HG03521 (cell line): ENCODE measurements around the gene YWHAH.

ENCODE experiments used
- ATAC-seq: cut with Tn5 transposase; IDR thresholded peaks from one replicate; pipeline ENCODE4 v1.9.1; 2021; ENCODE audit warnings: mild to moderate bottlenecking, moderate library complexity; ENCODE audit not compliant: unreplicated experiment

YWHAH gene

DNA sequence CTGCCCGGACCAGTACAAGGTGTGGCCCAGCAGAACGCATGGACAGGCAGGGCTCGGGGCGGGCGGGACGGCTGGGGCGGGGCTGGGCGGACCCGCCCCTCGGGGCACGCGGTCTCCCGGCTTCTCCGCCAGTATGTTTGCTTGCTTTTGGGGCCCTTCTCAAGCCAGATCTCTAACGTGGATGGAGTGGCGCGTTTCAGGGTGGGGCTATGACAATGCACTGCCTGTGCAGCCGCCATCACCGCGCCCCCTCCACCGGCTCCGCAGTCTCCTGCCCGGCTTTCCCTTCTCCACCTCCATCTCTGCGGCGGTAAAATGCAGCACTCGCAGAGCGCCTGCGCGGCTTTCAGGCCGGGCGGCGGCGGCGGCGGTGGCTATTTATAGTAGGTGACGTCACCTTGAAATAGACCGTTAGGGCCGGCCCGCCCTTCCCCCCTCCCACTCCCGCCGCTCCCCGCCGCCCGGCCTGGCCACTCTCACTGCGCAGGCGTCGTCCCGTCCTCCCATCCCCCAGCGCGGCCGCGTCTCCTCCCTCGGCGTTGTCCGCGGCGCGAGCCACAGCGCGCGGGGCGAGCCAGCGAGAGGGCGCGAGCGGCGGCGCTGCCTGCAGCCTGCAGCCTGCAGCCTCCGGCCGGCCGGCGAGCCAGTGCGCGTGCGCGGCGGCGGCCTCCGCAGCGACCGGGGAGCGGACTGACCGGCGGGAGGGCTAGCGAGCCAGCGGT, at the start of gene YWHAH:
Gene YWHAH (plus strand): TSS at position 558 of the 722 bp plus-strand sequence. CDS start 199 bp downstream, outside the sequence.
- peak; percentile 76 for ATAC-seq

DNA sequence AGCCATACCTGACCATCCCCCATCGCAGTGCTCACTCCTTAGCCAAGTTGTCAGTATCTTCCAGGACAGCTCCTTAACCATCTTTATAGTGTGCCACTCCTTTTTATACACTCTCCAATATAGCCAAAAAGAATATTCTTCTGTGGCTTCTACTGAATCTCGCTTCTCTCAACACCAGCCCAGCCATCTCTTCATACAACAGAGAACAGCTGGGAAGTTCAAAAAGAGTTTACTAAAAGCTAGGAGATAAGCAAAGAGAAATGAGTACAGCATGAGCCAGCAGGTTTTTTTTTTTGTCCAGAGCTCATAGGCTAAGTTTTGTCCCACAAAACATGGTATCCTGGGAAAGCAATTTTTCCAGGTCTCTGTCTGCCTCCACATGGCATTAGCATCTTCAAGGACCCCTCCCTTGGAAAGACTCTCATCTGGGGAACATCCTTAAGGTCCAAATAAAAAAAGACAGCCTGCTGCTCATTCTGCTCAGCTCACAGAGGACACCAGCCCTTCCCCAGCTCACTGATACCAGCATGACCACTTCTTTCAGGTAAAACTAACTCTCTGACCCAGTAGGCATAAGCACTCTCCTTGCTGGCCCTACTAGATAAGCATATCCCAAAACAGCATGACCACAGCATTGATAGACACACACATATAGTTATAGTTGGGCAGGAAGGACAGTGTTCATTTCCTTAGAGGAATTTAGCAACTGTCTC, 48.8 kb upstream of the YWHAH start:
- no peak for ATAC-seq

DNA sequence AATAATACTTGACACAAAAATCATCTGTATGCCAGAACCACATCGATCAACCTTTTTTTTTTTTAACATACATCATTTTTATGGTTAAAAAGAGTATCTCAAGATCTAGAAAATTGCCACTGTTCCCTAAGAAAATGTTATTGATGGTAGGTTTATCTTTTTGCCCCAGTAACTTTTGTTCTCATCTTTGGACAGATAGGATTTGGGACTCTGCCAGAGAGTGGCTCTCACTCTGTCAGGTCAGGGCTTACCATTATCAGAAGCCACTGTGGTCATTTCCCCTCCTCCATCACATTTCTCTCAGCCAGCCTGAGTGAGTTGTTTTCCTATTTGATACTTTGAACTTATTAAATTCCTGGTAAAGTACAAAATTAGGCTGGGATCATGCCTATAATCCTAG, 47.9 kb upstream of the YWHAH start:
- ATAC-seq, result no peak

DNA sequence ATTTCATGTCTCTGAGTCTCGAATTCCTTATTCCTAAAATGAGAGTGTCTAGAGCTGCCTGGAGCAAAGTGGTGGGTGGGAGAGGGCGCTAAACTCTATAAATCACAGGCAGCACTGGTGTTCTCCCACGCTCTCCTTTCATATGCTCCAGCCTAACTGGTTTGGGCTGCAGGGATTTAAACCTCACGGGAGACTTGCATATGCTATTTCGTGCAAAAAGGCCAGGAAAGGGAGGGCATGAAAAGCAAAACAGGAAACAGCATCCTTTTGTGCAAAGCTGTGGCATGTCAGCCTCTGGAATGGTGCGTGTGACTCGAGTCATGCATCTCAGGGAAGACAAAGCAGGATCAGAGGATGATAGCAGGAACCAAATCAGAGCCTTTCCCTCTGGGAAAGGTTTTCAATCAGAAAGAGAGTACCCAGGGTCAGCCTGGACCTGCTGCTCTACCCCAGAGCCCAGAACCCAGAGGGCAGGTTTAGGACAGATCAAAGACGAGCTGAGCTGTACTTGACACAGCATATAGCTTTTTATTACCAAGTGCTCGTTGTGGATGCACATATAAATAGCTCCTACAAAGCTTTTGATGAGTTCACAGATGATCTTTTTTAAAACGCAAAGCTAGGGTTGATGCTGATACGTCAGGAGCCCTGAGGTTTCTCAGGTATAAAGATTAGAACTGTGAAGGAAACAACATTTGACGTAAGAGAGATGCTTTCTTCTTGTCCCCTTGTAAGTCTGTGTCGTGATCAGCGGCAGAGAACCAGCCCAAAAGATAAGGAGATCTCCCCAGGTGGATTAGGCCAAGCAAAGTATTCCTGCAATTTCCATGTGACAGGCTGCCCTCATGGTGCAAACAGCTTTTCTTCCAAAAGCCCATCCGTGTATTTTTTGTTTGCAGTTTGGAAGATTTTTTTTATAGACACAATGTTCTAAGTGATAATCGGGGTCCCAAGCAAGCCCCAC, 46.2 kb upstream of the YWHAH start:
- ATAC-seq, result no peak

DNA sequence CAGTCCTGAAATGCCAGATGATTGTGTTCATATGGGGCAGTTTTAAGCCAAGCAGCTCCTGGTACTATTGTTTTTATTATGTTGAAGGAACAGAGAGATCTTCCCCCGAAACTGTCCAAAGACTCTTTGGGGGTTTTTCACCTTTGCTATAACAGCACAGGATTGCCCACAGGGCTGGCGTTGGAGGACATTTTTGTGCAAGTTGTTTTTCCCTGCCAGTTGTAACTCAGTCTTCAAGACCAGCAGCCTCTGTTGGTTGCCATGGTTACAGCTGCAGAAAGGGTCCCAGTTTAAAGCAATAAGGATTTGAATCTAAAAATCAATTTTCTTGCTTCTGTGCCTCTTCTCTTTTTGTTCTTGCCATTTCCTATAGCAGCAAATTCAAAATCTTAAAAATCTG, 45.4 kb upstream of the YWHAH start:
- no peak for ATAC-seq

DNA sequence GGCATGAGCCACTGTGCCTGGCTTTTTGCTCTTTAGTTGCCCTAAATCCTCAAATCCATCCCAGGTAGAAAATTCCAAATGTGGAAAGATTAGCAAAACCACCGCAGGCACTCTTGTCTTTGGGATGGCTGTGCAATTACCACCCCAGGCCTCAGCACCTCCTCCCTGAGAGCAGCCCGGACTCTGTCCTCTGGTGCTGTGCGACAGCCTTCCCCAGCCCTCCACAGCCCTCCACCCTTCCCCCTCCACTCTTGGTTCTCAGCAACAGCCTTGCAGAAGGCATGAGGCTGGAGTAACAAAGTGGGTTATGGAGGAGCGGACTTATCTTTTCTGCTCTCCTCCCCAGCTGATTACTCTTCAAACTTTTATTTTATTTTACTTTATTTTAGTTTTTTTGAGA, 44.7 kb upstream of the YWHAH start:
- no peak for ATAC-seq

DNA sequence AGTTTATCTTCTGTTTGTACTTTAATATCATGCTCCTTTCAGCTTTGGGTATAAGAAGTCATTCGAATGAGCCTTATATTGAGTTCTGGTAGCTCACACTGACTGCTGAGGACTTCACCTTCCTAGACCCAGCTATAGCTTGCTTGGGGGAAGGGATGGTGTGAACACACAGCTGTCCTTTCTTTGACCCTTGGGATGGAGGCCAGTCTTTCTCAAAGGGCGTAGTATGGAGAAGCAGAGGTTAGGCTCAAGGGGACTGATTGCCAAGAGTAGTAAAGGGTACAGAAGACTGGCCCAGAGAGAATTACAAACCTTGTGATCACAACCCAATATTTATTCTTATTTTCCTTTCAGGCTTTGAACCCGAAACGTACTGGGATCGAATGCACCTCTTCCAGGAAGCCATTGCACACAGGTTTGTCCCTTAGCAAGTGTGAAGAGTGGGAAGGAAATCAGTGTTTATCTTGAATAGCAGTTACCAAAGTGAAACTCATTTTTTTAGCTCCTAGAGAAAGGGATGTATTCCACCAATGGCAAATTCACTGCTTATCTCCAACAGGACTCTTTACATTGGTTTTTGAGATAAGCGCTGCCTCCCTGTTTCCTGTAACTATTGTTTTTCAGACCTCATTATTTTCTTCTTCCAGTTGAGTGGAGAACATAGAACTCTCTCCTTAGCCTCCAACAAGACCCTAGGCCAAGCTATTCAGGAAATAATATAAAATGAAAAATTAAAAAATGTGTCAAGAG, 42.8 kb upstream of the YWHAH start:
- ATAC-seq, result no peak

DNA sequence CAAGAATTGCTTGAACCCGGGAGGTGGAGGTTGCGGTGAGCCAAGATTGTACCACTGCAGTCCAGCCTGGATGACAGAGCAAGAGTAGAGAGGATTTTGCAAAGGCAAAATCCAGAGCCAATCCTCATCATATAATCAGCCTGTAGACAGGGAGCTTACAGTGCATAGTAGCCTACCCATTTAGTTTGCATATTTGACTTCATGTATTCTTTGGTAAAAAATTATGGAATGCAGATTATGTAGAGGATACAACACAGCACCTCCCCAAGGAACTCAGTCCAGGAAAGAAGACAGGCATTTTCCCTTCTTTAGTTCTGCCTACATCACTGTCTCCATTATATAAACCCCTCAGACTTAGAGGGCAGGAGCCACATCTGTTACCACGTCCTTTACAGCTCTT, 39.7 kb upstream of the YWHAH start:
- no peak for ATAC-seq

DNA sequence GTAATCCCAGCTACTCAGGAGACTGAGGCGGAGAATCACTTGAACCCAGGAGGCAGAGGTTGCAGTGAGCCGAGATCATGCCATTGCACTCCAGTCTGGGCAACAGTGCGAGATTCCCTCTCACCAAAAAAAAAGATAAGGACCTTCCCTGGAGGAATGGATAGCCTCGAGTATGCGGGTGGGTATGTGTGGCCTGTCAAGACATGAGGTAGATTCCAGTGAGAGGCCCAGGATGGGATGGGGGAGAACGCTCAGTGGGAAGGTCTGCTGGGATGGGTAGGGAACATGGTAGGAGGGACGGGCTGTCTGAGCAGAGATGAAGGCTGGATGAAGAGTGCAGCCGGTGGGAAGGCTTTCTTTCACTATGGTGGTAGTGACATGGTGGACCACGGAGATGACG, 39.0 kb upstream of the YWHAH start:
- no peak for ATAC-seq

DNA sequence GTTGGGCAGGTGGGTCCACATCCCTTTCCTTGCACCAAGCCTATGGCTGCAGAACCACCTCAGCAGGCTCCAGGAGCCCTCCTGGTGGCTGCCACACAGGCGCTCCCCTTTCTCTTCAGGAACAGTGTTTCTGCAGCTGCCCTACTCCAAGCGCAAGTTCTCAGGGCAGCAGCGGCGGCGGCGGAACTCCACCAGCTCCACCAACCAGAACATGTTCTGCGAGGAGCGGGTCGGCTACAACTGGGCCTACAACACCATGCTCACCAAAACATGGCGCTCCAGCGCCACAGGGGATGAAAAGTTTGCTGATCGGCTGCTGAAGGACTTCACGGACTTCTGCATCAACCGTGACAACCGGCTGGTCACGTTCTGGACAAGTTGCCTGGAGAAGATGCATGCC, 38.2 kb upstream of the YWHAH start:
- ATAC-seq, result no peak

DNA sequence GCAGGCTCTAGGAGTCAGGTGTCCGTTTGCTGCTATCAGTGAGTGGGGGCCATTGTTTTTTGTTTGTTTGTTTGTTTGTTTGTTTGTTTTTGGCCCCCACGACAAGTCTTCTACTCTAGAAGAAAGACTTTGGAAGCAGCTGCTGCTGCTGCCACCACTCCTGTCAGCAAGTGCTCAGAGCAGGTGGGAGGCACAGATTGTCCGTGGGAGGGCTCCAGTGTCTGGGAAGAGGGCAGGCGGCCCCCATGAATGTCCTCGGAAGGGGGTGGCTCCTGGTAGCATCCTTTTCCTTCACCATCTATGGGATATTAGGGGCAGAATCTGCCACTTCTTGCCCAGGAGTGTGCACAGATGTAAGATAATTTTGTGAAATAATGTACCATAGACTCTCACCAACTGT, 37.8 kb upstream of the YWHAH start:
- no peak for ATAC-seq

DNA sequence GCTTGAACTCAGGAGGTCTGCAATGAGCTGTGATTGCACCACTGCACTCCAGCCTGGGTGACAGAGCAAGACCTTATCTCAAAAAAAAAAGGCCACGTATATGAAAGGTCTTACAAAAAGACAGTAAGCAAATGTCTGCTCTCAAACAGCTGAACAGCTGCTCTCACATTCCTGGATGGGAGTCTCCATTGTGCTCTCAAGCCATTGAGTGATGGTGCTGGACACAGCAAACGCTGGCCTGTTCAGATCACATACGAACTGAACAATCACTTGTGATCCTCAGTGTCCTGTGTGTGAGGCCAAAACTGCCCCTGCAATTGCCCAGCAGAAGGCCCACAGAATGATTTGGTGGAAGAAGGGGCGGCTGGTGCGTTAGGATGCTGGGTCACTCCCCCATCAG, 34.4 kb upstream of the YWHAH start:
- no peak for ATAC-seq

DNA sequence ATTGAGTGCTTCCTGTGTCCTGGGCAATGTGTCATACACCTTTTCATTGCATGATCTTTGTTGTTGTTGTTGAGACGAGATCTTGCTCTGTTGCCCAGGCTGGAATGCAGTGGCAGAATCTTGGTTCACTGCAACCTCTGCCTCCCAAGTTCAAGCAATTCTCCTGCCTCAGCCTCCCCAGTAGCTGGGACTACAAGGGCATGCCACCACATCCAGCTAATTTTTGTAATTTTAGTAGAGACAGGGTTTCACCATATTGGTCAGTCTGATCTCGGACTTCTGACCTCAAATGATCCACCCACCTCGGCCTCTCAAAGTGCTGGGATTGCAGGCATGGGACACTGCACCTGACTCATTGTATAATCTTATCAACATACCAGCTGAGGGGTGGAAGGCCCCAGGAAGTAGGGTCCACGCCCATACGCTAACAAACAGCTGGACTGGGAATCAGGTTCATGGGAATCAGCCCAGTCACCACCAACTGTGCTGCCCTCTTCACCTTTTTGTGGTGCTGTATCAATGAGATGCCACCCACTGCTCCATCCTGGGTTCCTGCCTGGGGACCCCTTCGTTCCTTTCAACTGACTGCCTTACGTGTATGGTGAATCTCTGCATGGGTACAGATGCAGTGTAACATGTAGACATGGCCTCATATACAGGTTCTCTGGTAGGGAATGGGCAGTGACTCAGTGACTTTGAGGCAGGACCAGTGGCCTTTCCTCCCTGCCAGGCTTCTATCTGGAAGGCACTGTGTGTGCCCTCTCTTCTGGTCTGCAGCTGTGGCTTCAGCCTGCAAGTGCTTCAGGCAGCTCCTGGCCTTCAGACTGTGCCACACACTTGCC, 32.5 kb upstream of the YWHAH start:
- ATAC-seq, result no peak

DNA sequence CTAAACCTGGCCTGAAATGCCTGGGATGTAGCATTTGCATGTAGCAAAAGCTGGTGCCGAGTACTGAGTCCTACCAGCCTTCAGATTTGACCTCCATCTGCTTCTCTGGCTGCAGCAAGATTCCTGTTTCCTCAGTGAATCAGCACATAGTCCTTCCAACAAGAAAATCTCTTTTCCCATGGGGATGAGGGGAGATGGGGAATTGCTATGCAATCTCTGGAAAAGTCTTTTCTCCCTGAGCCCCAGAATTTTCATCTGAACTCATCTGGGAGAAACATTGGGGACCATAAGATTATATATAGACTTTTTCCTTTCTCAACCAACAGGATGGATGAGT, 32.0 kb upstream of the YWHAH start:
- no peak for ATAC-seq

DNA sequence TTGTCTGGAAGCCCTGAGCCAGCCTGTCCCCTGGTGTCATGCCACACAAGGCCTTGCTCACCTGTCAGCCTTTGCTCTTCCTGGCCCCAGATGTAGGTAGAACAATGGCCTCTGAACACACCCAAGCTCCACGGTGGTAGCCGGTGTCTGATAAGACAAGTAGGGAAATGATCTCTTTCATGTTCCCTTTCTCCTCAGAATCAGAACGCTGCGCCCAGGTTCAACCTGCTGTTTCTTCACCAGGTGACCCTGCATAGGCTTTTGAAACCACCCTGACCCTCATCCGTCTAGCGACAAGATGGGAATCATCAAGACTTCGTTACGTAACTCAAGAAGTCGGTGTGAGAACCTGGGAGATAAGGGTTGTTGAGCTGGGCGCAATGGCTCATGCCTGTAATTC, 28.7 kb upstream of the YWHAH start:
- no peak for ATAC-seq

DNA sequence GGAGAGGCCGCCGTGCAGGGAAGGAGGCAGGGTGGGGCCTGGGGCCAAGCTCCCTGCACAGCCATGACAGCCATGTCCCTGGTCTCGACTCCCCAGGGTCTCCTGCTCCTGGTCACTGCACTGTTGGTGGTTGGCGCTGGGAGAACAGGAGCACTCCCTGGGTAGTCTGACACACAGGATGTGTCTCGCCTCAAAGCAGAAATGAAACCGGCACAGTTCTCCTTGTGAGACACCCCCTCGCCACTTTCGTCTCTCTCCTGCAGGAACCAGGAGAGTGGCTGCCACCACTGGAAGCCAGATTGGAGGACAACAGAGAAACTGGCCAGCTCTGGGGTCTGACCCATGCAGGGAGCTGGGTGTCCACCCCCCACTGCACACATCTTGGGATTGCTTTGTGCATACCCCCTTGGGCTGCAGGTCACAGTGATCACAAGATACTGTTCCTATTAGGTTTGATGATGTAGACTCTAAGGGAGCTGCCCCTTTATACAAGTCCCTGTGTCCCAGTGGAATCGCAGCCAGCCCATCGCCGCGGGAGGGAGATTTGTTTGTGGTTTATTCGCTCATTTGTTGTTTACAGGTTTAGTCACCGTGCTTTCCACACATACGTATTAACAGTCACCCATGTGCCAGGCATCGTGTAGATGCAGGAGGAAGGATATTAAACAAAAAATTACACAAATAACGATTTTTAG, 27.0 kb upstream of the YWHAH start:
- no peak for ATAC-seq

DNA sequence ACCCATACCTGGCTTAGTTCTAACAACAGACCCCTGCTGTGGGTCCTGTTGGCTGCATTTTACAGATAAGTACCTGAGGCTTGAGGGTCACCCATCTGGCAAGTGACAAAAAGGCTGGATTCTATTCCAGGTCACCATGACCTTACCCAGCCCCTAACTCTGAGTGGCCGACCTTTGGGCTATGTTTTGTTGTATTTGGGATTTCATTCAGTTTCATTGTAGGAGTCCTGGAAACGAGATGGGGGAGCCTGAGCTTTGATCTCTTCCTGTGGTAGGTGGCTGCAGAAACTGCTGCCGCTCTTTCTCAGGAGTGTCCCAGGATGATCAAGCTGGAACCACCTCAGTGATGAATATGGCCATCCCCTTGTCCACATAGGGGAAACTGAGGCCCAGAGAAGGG, 24.6 kb upstream of the YWHAH start:
- no peak for ATAC-seq

DNA sequence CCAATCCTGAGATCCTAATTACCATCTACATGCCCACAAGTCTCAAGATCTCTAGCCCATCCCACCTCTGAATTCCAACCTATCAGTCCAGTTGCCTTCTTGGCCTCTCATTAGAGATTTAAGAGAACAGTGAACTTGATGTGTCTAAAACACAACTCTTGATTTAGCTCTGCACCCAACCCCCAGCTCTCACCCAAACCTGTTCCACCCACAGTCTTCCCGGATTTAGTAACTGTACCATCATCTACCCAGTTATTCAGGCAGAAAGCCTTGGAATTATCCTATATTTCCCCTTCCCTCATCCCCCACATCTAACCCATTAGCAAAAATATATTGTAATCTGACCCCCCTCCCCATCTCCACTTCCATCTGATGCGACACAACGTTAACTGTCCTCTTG, 24.0 kb upstream of the YWHAH start:
- ATAC-seq, result no peak

DNA sequence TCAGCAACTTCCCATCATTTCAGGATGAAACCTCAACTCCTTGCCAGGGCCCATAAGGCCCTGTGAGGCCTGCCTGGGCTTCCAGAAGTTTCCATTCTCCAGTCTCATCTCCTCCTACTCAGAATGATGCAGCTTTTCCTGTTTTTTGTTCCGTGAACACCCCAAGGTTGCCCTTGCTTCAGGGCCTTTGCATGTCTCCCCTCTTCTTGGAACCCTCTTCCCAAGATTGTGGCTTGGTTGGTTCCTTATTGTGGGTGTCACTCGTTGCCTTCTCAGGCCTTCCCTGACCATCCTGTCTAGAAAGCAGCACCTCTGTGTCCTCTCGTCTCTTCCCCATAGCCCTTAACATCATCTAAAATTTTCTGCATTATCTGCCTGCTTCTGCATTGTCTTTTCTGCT, 23.2 kb upstream of the YWHAH start:
- ATAC-seq, result no peak
